ENCODE results near the gene CACNG5. TPM values are rescaled to one million over a fixed set of nuclear protein-coding genes. Genes with fewer than 3 reads are reported as not detected.
A peak's percentile ranks its signal among the peaks of the same experiment; 100 is the strongest.

The CACNG5 gene
- total and polyA plus RNA-seq, 2 experiments from 2014 or later: 1.8 to 3.3 TPM

- Histone ChIP-seq H3K27me3 (ENCODE audit: insufficient read depth) (no peaks in the 10 kb centered on the region), H3K27ac (ENCODE audit: low read depth) (no peak overlapping the region), H3K9me2 (ENCODE audit: insufficient read depth) (no peaks in the 10 kb centered on the region), H3K36me3 (ENCODE audit: insufficient read depth) (no peaks in the 10 kb centered on the region), H3K4me2 (no peak overlapping the region), H2AFZ (no peak overlapping the region), H3K79me2 (replicated peaks; ENCODE audit: insufficient read depth) (no peaks in the 10 kb centered on the region), H4K20me1 (replicated peaks; ENCODE audit: insufficient read depth) (no peaks in the 10 kb centered on the region), H3K4me1 (ENCODE audit: insufficient read depth) (no peaks in the 10 kb centered on the region), H3F3A (replicated peaks; ENCODE audit: low read depth) (no peaks in the 10 kb centered on the region), H3K4me3 (no peak overlapping the region)
- Mint-ChIP-seq H3K27me3 (ENCODE audit: insufficient read depth, low read depth, poor library complexity) (peaks cover 5% of the 10 kb centered on the region), H3K4me3 (no peak overlapping the region), H3K4me1 (no peaks in the 10 kb centered on the region; the same call in 2 of the 3 replicates), H3K36me3 (ENCODE audit: low read depth) (peaks cover 19% of the 10 kb centered on the region), H3K9me3 (peaks cover 25% of the 10 kb centered on the region), H3K27ac (no peak overlapping the region)
- DNase-seq (ENCODE audit: low spot score) (no peak), ATAC-seq (no peak)
- TF ChIP-seq REST (IDR thresholded peaks at IDR 0.05; ENCODE audit: unreplicated experiment) (peak; percentile 35), ZNF462 (CRISPR knock-in tag; IDR thresholded peaks at IDR 0.05) (no peak), POLR2AphosphoS5 (IDR thresholded peaks at IDR 0.05; ENCODE audit: low read depth) (no peak), ZNF114 (CRISPR knock-in tag; IDR thresholded peaks at IDR 0.05) (no peak), STAT1 (IDR thresholded peaks at IDR 0.05; ENCODE audit: unreplicated experiment) (no peak), EZH2 (IDR thresholded peaks at IDR 0.05; ENCODE audit: low read depth, unreplicated experiment) (no peak), CTCF (conservative IDR thresholded peaks at IDR 0.05; ENCODE audit: low read depth in 2 of 2) (no peak), NANOG (IDR thresholded peaks at IDR 0.05; ENCODE audit: borderline replicate concordance) (no peak)
These were observed 12.8 kb downstream of the CACNG5 start for GRCh38 chr17:66847704-66848103.

Data from GM23338 (cell line).